Measurements from ENCODE around the gene HMCN1.

Gene HMCN1

DNA sequence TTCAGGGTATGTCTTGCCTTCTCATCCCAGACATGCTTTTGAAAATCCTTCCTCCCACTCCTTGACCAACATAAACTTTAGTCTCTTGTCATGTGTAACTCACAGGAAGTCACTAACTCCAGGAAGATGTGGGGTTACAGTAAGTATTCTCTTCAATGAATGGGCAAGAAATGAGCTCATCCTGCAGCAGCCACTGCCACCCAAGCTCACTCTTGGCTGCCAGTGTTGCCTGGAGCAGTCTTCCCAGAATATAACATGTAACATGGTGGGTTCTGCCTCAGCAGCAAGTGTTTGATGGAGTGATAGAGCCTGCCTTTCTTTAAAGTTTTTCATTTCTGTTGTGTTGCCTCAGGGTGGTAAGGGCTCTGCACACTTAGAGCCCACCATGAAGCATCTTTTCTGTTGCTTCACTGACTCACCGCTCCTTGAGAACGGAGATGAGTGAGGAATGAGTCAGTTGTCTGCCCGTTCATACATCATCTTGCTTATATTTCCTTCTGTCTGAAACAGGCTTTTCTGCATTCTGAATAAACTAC, 453.9 kb downstream of the HMCN1 start:
- H3K27me3 Mint-ChIP-seq, result peaks cover 0 to 18% of the 10 kb centered on the region in 2 donors
- DNase-seq (no peak), ATAC-seq (replicated peaks) (no peak)
- H3K9me3 Mint-ChIP-seq, result no peaks in the 10 kb centered on the region
- H3K27ac Mint-ChIP-seq, result no peak overlapping the region
- H3K4me1 Mint-ChIP-seq (ENCODE audit: low read depth in 2 of 2), result peaks cover 0 to 4% of the 10 kb centered on the region in 2 donors
- no peak overlapping the region for H3K4me3 Mint-ChIP-seq
- H3K36me3 Mint-ChIP-seq (ENCODE audit: insufficient read depth), result no peaks in the 10 kb centered on the region

DNA sequence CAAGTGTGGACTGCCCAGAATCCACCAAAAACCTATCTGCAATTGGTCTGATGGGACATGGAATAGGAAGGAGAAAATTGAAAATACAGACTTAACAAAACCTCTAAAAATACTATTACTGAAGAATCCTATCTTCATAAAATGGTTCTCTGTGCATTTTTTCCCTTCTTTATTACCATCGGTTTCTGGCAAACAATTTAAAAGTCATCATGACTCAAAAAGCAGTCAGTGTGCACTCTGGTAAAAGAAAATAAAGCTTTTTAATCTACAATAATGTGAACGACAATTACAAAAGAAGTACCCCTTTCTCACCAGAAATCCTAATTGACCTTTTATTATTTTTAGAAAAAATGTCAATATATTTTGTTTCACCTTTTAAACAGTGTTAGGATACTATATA, 454.5 kb downstream of the HMCN1 start:
- ATAC-seq (replicated peaks), result no peak
- Mint-ChIP-seq H3K4me1 (ENCODE audit: low read depth in 2 of 2) (peaks cover 0 to 4% of the 10 kb centered on the region in 2 donors), H3K27me3 (peaks cover 0 to 18% of the 10 kb centered on the region in 2 donors), H3K4me3 (no peak overlapping the region), H3K36me3 (ENCODE audit: insufficient read depth) (no peaks in the 10 kb centered on the region), H3K27ac (no peak overlapping the region), H3K9me3 (no peaks in the 10 kb centered on the region)
- DNase-seq, result no peak

DNA sequence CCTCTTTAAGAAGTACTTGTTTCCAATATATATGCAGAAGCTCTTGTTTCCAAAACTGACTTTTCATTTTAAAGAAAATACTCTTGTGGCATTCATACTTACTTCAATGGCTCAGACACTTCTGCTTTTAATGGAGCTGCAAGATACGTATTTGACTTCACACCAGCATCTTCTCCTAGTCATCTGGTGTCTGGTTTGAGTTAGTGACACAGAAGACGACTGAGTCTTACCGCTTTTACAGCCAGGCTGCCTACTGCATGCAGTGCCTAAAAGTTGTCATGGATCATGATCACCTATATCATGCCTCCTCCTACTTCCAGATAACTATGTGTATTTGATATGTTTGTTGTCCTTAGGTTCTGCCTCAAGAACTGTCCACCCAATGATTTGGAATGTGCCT, 455.0 kb downstream of the HMCN1 start:
- H3K9me3 Mint-ChIP-seq, result no peaks in the 10 kb centered on the region
- ATAC-seq (replicated peaks), result no peak
- H3K27me3 Mint-ChIP-seq, result peaks cover 0 to 18% of the 10 kb centered on the region in 2 donors
- H3K27ac Mint-ChIP-seq, result no peak overlapping the region
- peaks cover 0 to 1% of the 10 kb centered on the region in 2 donors for H3K4me1 Mint-ChIP-seq (ENCODE audit: low read depth in 2 of 2)
- H3K4me3 Mint-ChIP-seq, result no peak overlapping the region
- DNase-seq, result no peak
- H3K36me3 Mint-ChIP-seq (ENCODE audit: insufficient read depth), result no peaks in the 10 kb centered on the region

DNA sequence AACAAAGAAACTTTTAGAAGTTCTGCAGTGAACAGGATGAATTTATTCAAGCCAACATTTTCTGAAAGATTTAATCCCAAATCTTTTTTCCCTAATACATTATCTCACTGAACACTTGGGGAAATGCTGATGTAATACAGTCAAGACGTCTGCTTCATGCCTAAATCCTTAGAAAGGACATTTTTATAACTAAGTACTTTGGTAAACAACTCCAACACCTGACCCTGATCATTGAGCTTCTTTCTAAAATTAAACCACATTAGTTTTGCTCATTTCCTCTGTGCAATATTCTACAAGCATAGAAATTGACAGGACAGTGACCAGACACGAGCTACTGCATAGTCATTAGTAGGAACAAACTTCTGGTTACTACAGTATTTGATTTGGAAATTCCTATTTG, 457.3 kb downstream of the HMCN1 start:
- DNase-seq, result no peak
- no peak for ATAC-seq (replicated peaks)
- Mint-ChIP-seq H3K4me1 (ENCODE audit: low read depth in 2 of 2) (no peaks in the 10 kb centered on the region), H3K27me3 (peaks cover 0 to 17% of the 10 kb centered on the region in 2 donors), H3K36me3 (ENCODE audit: insufficient read depth) (no peaks in the 10 kb centered on the region), H3K4me3 (no peak overlapping the region), H3K27ac (no peak overlapping the region), H3K9me3 (no peaks in the 10 kb centered on the region)

DNA sequence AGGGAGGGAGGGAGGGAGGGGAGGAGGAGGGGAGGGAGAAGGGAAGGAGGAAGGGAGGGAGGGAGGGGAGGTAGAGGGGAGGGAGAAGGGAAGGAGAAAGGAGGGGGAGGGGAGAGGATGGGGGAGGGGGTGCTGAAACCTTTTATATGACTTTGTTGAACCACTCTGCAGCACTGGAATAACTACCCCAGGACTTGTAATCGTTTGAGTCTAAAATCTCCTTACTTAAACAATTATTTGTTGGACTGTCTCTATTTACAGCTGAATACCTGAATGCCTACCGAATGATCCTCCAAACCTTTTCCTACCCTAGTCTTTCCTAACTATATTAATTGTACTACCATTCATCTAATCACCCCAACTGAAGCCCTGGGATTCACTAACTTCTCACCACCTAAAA, 459.0 kb downstream of the HMCN1 start:
- no peak for DNase-seq
- Mint-ChIP-seq H3K36me3 (ENCODE audit: insufficient read depth) (no peaks in the 10 kb centered on the region), H3K27me3 (no peaks in the 10 kb centered on the region), H3K4me1 (ENCODE audit: low read depth in 2 of 2) (no peaks in the 10 kb centered on the region), H3K4me3 (no peak overlapping the region), H3K9me3 (peaks cover 0 to 3% of the 10 kb centered on the region in 2 donors), H3K27ac (no peak overlapping the region)
- ATAC-seq (replicated peaks), result no peak

DNA sequence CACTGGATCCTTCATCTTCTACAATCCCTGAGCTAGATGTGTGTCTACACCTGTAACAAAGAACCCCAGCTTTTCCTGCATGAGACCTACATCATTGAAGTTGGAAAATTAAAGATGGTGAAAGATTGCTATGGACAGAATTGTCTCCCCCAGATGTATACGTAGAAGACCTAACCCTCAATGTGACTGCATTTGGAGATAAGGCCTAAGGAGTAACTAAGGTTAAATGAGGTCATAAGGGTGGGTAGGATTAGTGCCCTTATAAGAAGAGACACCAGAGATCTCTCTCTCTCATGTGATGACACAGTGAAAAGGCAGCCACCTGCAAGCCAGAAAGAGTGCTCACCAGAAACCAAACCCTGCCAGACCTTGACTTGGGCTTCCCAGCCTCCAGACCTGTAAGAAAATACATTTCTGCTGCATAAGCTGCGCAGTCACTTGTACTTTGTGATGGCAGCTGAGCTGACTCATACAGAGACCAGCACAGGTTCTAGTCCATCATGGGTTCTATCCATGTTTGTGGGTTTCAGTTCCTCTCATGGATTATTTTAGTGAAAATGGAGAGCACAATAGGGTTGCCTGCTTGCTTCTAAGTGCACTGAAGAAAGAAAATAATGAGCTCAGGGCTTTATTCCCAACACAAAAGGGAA, 460.0 kb downstream of the HMCN1 start:
- ATAC-seq (replicated peaks) (no peak), DNase-seq (no peak)
- no peaks in the 10 kb centered on the region for H3K4me1 Mint-ChIP-seq (ENCODE audit: low read depth in 2 of 2)
- H3K36me3 Mint-ChIP-seq (ENCODE audit: insufficient read depth), result no peaks in the 10 kb centered on the region
- H3K9me3 Mint-ChIP-seq, result peaks cover 0 to 7% of the 10 kb centered on the region in 2 donors
- no peaks in the 10 kb centered on the region for H3K27me3 Mint-ChIP-seq
- no peak overlapping the region for H3K4me3 Mint-ChIP-seq
- H3K27ac Mint-ChIP-seq, result no peak overlapping the region

DNA sequence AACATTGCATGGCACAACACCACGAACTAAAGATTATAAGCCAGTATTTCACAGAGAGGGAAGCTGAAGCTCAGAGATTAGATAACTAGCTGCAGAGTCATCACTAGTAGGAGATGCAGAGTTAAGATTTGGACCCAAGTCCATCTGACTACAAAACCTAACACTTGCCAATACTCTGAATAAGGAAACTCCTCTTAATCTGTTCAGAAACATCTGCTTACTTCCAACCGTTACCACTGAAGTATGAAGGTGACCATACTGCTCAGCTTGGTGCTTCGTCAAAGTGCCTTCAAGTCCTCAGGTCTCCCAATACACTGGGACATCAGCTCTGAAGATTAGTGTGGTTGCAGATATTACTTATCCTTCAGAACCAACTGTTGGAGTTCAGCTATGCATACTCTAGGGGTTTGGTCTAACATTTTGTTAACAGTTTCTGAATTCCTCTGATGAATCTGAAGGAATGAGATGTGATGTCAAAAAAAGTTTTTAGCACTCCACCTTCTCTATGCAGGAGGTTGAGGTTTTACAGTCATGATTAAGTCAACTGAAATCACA, 461.3 kb downstream of the HMCN1 start:
- ATAC-seq (replicated peaks) (no peak), DNase-seq (no peak)
- Mint-ChIP-seq H3K27ac (no peak overlapping the region), H3K4me1 (ENCODE audit: low read depth in 2 of 2) (no peaks in the 10 kb centered on the region), H3K36me3 (ENCODE audit: insufficient read depth) (no peaks in the 10 kb centered on the region), H3K4me3 (no peak overlapping the region), H3K9me3 (peaks cover 0 to 7% of the 10 kb centered on the region in 2 donors), H3K27me3 (no peaks in the 10 kb centered on the region)

DNA sequence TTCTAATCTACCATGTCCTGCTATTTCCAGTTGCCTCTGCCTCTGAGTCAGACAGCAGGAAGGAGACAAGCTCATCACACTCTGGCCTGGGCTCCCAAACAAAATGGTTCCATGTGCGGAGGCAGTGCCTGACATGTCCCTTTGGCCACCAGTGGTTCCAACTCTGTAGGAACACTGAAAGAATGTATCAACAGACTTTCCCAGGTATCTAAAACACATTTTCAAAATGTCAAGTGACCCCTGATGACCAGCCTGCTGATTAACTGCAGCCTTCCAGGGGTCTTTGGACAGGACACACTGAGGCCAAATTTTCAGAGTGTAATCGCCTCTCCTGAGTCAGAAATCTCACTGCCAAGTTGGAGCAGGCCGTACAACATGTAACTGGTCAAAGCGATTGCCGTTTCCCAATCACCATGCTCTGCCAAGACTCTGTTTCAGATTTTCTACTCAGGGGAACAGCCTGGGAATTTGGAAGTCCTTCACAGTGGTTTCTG, 468.1 kb downstream of the HMCN1 start:
- ATAC-seq (replicated peaks) (no peak), DNase-seq (no peak)
- Mint-ChIP-seq H3K27me3 (peaks cover 0 to 8% of the 10 kb centered on the region in 2 donors), H3K4me3 (no peak overlapping the region), H3K27ac (no peak overlapping the region), H3K4me1 (ENCODE audit: low read depth in 2 of 2) (no peaks in the 10 kb centered on the region), H3K36me3 (ENCODE audit: insufficient read depth) (no peaks in the 10 kb centered on the region), H3K9me3 (peaks cover 0 to 7% of the 10 kb centered on the region in 2 donors)

DNA sequence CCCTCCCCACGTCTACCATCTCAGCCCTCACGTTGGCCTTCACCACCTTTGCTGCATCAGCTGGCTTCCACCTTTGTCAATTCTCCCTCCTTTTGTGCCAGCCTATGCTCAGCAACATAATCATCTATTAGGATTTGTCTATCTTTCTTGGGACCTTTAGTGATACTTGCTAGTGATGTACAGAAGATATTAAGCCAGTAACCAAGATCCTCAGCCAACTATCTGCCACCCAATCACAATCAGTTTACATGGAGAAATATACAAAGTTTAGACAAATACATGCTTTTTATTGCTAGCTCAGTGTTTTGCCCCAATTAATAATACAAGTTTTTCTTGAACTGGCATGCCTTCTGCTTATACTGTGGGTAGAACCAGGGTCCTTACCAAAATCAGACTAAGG, 468.6 kb downstream of the HMCN1 start:
- Mint-ChIP-seq H3K9me3 (peaks cover 0 to 7% of the 10 kb centered on the region in 2 donors), H3K4me1 (ENCODE audit: low read depth in 2 of 2) (no peaks in the 10 kb centered on the region), H3K4me3 (no peak overlapping the region), H3K27ac (no peak overlapping the region), H3K27me3 (peaks cover 0 to 8% of the 10 kb centered on the region in 2 donors), H3K36me3 (ENCODE audit: insufficient read depth) (no peaks in the 10 kb centered on the region)
- DNase-seq (no peak), ATAC-seq (replicated peaks) (no peak)

DNA sequence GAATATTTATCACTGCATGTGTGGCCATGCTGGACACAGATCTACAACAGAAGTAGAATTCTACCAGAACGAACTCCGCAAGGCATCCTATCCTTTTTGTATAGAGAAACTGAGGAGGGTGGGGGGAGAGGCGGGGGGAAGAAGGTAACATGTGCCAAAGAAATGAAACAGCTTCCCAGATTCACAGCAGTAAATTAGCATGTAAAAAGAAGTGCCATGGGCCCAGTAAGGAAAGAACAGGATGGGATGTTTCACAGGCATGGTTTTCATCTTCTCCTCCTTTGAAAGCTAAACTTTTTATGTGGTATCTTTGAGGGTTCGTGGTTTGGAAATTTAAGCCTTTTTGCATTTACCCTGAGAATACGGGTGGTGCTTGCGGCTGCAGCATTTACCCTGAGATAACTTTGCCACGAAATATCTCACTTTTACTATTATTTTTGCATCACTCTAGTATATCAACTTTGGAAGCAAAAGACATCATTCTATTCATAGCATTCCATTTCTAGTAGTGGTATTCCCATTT, 471.9 kb downstream of the HMCN1 start:
- no peak for ATAC-seq (replicated peaks)
- H3K4me3 Mint-ChIP-seq, result no peak overlapping the region
- no peak for DNase-seq

DNA sequence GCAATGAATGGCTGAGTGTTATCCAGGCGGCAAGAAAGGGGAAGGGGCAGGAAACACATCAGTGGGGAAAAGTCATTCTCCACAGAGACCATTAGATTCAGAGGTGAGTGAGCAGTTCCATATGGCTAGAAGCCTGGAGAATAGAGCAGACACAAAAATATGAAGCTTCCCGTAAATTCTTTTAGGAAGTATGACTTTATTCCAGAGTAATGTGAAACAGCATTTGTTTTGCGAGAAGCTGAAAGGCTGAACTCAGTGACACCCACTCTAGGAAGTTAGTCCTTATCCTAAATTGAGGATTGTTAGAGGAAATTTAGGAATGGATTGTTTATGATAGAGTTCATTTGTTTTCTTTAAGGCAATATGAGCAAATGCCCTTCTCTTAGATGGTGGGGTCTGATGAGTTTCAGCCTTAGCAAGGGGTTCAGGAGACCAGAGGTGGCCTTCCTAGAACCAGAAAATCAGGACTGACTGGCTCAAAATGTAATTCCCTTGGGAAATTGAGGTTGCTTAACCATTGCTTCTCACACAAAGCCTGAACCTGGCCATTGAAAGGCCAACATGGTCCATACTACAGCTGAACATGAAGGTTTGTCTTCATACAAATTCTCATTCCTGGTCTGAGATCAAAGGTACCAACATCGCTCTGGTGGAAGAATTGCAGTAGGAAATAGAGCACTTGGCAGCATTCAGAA, 473.3 kb downstream of the HMCN1 start:
- H3K27me3 Mint-ChIP-seq, result peaks cover 0 to 8% of the 10 kb centered on the region in 2 donors
- no peaks in the 10 kb centered on the region for H3K4me1 Mint-ChIP-seq (ENCODE audit: low read depth in 2 of 2)
- H3K9me3 Mint-ChIP-seq, result peaks cover 0 to 1% of the 10 kb centered on the region in 2 donors
- no peaks in the 10 kb centered on the region for H3K36me3 Mint-ChIP-seq (ENCODE audit: insufficient read depth)
- no peak overlapping the region for H3K4me3 Mint-ChIP-seq
- no peak overlapping the region for H3K27ac Mint-ChIP-seq
- ATAC-seq (replicated peaks) (no peak), DNase-seq (no peak)

More for the DNA sequence above, 471.9 kb downstream of the HMCN1 start:
- Mint-ChIP-seq H3K27ac (no peak overlapping the region), H3K27me3 (peaks cover 0 to 8% of the 10 kb centered on the region in 2 donors), H3K4me1 (ENCODE audit: low read depth in 2 of 2) (no peaks in the 10 kb centered on the region), H3K36me3 (ENCODE audit: insufficient read depth) (no peaks in the 10 kb centered on the region), H3K9me3 (peaks cover 0 to 1% of the 10 kb centered on the region in 2 donors)

DNA sequence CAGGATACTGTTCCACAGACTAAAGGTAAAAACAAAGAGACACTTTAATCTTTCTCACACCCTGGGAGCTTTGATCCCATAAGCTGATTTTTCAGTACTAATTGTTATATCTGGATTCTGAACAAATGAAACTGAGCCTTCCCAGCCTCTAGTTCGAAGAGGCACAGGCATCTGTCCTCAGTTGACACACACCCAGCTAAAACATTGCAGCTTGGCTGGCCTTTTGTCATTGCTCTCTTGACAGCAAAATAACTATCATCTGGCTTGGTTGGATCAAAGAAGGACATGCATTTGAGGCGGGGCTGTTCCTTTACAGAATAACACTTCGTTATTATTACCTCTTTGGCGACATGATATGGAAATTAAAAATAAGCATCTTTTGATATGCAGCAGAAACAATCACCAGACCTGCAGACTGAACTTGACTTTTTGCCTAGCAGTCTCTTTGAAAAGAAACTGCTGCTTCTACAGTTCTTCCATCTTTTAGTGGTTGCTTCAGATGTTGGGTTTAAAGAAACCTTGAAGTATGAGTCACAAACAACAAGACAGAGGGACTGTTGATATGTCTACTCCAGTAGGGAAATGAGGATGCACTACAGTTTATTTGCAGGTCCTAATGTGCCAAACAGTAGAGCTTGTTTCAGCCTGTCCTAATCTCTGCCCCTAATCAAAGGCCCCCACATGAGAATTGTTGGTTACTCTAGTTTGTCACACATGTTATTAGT, 474.4 kb downstream of the HMCN1 start:
- Mint-ChIP-seq H3K4me1 (ENCODE audit: low read depth in 2 of 2) (no peaks in the 10 kb centered on the region), H3K27me3 (peaks cover under 1 to 8% of the 10 kb centered on the region in 2 donors), H3K36me3 (ENCODE audit: insufficient read depth) (no peaks in the 10 kb centered on the region), H3K27ac (no peak overlapping the region), H3K4me3 (no peak overlapping the region), H3K9me3 (peaks cover 0 to 1% of the 10 kb centered on the region in 2 donors)
- ATAC-seq (replicated peaks) (no peak), DNase-seq (no peak)

DNA sequence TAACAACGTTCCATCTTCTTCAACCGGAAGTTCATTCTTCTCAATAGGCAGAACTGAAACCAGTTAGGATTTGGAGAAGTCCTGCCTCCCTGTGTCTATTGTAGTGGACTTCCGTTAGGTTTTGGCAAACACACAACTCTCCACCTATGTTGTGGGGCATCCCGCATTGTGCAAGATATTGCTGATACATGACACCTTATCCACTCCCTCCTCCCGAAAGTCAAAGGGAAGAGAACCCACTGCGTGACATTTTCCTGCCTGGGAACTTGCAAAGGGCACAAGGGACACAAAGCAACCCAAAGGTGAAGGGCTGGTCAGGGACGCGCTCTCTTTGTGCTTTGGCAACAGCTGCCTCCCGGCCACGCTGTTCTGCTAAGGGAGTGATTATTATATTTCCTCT, 476.1 kb downstream of the HMCN1 start:
- peaks cover 0 to 1% of the 10 kb centered on the region in 2 donors for H3K9me3 Mint-ChIP-seq
- peaks cover 3 to 14% of the 10 kb centered on the region in 2 donors for H3K27me3 Mint-ChIP-seq
- H3K27ac Mint-ChIP-seq, result no peak overlapping the region
- H3K4me3 Mint-ChIP-seq, result no peak overlapping the region
- ATAC-seq (replicated peaks) (no peak), DNase-seq (no peak)
- H3K36me3 Mint-ChIP-seq (ENCODE audit: insufficient read depth), result no peaks in the 10 kb centered on the region
- no peaks in the 10 kb centered on the region for H3K4me1 Mint-ChIP-seq (ENCODE audit: low read depth in 2 of 2)
